GM23338 (cell line): ENCODE results near the gene SDE2. TPM values are rescaled to one million over a fixed set of nuclear protein-coding genes. Genes with fewer than 3 reads are reported as not detected.

Experiments
- ATAC-seq: fragments of 200-7000 bp; cut with Tn5 transposase; 3 replicates; pipeline ENCODE4 v1.9.1; 2020
- DNase-seq: peaks from one replicate; pipeline ENCODE4 v3.0.0-alpha.2; 2015; ENCODE audit warnings: low spot score
- H2AFZ ChIP-seq: fragments of 200-600 bp; sonication (generic); 2 replicates; pipeline ENCODE4 v1.8.0; 2016; ENCODE audit warnings: antibody characterized with exemption, mild to moderate bottlenecking, moderate library complexity
- H3F3A ChIP-seq: fragments of 200-600 bp; sonication (generic); replicated peaks from 2 replicates; pipeline ENCODE4 v1.8.0; 2017; ENCODE audit warnings: antibody characterized with exemption, mixed run types, low read depth
- H3K27ac ChIP-seq: fragments of 200-600 bp; sonication (generic); 2 replicates; pipeline ENCODE4 v1.6.1; 2016; ENCODE audit warnings: low read depth
- H3K27me3 ChIP-seq: fragments of 200-600 bp; sonication (generic); 2 replicates; pipeline ENCODE4 v1.8.0; 2016; ENCODE audit warnings: mild to moderate bottlenecking, mixed run types, moderate library complexity; ENCODE audit not compliant: insufficient read depth
- H3K36me3 ChIP-seq: fragments of 200-600 bp; sonication (generic); 2 replicates; pipeline ENCODE4 v1.8.0; 2016; ENCODE audit warnings: mild to moderate bottlenecking; ENCODE audit not compliant: insufficient read depth
- H3K4me1 ChIP-seq: fragments of 200-600 bp; sonication (generic); 2 replicates; pipeline ENCODE4 v1.8.0; 2016; ENCODE audit warnings: mild to moderate bottlenecking, moderate library complexity; ENCODE audit not compliant: insufficient read depth
- H3K4me2 ChIP-seq: fragments of 200-600 bp; sonication (generic); 2 replicates; pipeline ENCODE4 v1.7.1; 2017; ENCODE audit warnings: mixed run types
- H3K4me3 ChIP-seq: fragments of 200-600 bp; sonication (generic); 2 replicates; pipeline ENCODE4 v1.6.1; 2016; ENCODE audit warnings: mixed run types
- H3K79me2 ChIP-seq: fragments of 200-600 bp; sonication (generic); replicated peaks from 2 replicates; pipeline ENCODE4 v1.8.0; 2017; ENCODE audit warnings: mild to moderate bottlenecking; ENCODE audit not compliant: insufficient read depth
- H3K9me2 ChIP-seq: fragments of 200-600 bp; sonication (generic); 2 replicates; pipeline ENCODE4 v1.8.0; 2017; ENCODE audit not compliant: insufficient read depth
- H4K20me1 ChIP-seq: fragments of 200-600 bp; sonication (generic); replicated peaks from 2 replicates; pipeline ENCODE4 v1.8.0; 2017; ENCODE audit warnings: mild to moderate bottlenecking; ENCODE audit not compliant: insufficient read depth
- H3K27ac Mint-ChIP-seq: 2 replicates; pipeline ENCODE4 v1.8.0; 2020; ENCODE audit warnings: inconsistent platforms, mild to moderate bottlenecking, moderate library complexity, mixed read lengths
- H3K27me3 Mint-ChIP-seq: 3 replicates; pipeline ENCODE4 v1.8.0; 2022; ENCODE audit warnings: low read depth, mild to moderate bottlenecking, moderate library complexity, mixed read lengths, inconsistent platforms; ENCODE audit not compliant: insufficient read depth, poor library complexity
- H3K36me3 Mint-ChIP-seq: 3 replicates; pipeline ENCODE4 v1.8.0; 2021; ENCODE audit warnings: low read depth, mild to moderate bottlenecking, inconsistent platforms, moderate library complexity, mixed read lengths
- H3K4me1 Mint-ChIP-seq: 3 replicates; pipeline ENCODE4 v1.8.0; 2020; ENCODE audit warnings: mild to moderate bottlenecking, inconsistent platforms, mixed read lengths
- H3K4me3 Mint-ChIP-seq: 3 replicates; pipeline ENCODE4 v1.8.0; 2021; ENCODE audit warnings: moderate library complexity, mild to moderate bottlenecking, inconsistent platforms, mixed read lengths
- H3K9me3 Mint-ChIP-seq: 3 replicates; pipeline ENCODE4 v1.8.0; 2020; ENCODE audit warnings: moderate library complexity, mild to moderate bottlenecking, inconsistent platforms, mixed read lengths
- CREB1 ChIP-seq: fragments of 250-450 bp; sonication (Bioruptor Pico); IDR thresholded peaks from 2 replicates; pipeline ENCODE4 v1.5.0; 2020; ENCODE audit warnings: low read depth, mild to moderate bottlenecking, moderate library complexity
- EZH2 ChIP-seq: fragments of 200-600 bp; sonication (generic); IDR thresholded peaks from one replicate; pipeline ENCODE4 v1.8.0; 2017; ENCODE audit warnings: antibody characterized with exemption, mild to moderate bottlenecking, low read depth; ENCODE audit not compliant: unreplicated experiment
- EZH2phosphoT487 ChIP-seq: fragments of 200-600 bp; sonication (generic); IDR thresholded peaks from one replicate; pipeline ENCODE4 v1.8.1; 2018; ENCODE audit warnings: antibody characterized with exemption; ENCODE audit not compliant: unreplicated experiment
- JUNB ChIP-seq: IDR thresholded peaks from one replicate; pipeline ENCODE4 v1.6.1; 2016; ENCODE audit warnings: antibody characterized with exemption; ENCODE audit not compliant: unreplicated experiment
- NANOG ChIP-seq: IDR thresholded peaks from 2 replicates; pipeline ENCODE4 v1.6.1; 2016; ENCODE audit warnings: antibody characterized with exemption, borderline replicate concordance
- POLR2AphosphoS5 ChIP-seq: IDR thresholded peaks from 2 replicates; pipeline ENCODE4 v1.6.1; 2016; ENCODE audit warnings: antibody characterized with exemption, low read depth
- STAT1 ChIP-seq: IDR thresholded peaks from one replicate; pipeline ENCODE4 v1.6.1; 2016; ENCODE audit warnings: antibody characterized with exemption; ENCODE audit not compliant: unreplicated experiment
- ZNF114 ChIP-seq: fragments of 250-450 bp; sonication (Bioruptor Pico); IDR thresholded peaks from 2 replicates; pipeline ENCODE4 v1.5.0; 2020; ENCODE audit warnings: mild to moderate bottlenecking, moderate library complexity
- ZNF331 ChIP-seq: fragments of 250-450 bp; sonication (Bioruptor Pico); IDR thresholded peaks from 2 replicates; pipeline ENCODE4 v1.5.0; 2020; ENCODE audit warnings: low read depth, mild to moderate bottlenecking, moderate library complexity
- polyA plus RNA-seq: library from polyadenylated mRNA; unstranded; fragments of >200 nt; fragmentation: Nextera tagmentation; extraction: Ambion mirVana; gene quantifications from 2 replicates; pipeline ENCODE4 v1.2.1, GENCODE V29; 2016
- total RNA-seq: library from RNA; depleted of rRNA; stranded (reverse); fragments of >200 nt; shearing (Covaris generic); gene quantifications from 2 replicates; pipeline ENCODE4 v1.2.3, GENCODE V29; 2014
- TF ChIP-seq, protein P1 (sequence below): IDR thresholded peaks from one replicate; pipeline ENCODE4 v1.6.1; 2018; ENCODE audit warnings: antibody characterized with exemption; ENCODE audit not compliant: unreplicated experiment
- TF ChIP-seq, protein P2 (sequence below), 2 experiments: fragments of 200-600 bp in 1 of 2; sonication (generic) in 1 of 2; conservative IDR thresholded peaks; 2 replicates each; pipeline versions ENCODE4 v1.5.1 to v1.6.1; 2016 to 2017; ENCODE audit warnings: antibody characterized with exemption in 2 of 2, low read depth in 2 of 2, mild to moderate bottlenecking in 2 of 2, moderate library complexity in 1 of 2

The SDE2 gene
- total and polyA plus RNA-seq, 2 experiments from 2014 or later: 10.6 to 26.9 TPM

DNA sequence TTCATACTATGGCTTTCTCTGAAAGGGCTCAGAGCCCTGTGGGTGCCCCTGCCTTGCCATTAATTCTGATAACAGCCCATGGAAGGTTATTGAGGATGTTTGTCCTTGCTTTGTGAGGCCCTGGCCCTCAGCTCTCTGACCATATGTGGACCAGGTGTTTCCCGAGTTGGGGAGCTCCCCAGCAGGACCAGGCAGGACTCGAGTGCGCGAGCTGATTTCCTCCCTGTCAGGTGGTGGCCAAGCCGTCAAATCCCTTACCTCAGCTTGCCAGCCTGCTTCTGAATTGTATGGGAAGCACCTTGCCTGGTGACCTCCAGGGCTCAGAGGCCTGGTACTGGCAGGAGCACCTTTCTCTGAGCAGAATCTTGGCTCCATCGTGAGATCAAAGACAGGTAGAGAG lies 17.9 kb upstream of the SDE2 start:
- Histone ChIP-seq H3K36me3 (no peaks in the 10 kb centered on the region), H2AFZ (peak overlapping the region; percentile 83; the same call in 1 of the 2 replicates), H3K4me3 (no peak overlapping the region), H3K79me2 (no peaks in the 10 kb centered on the region), H3K27ac (no peak overlapping the region), H3K4me2 (no peak overlapping the region), H3K27me3 (no peaks in the 10 kb centered on the region), H3K4me1 (no peaks in the 10 kb centered on the region), H3K9me2 (no peaks in the 10 kb centered on the region), H3F3A (0 out of 2 replicates have a peak, but pooled peaks cover 3% of the 10 kb centered on the region), H4K20me1 (no peaks in the 10 kb centered on the region)
- Mint-ChIP-seq H3K36me3 (no peaks in the 10 kb centered on the region), H3K9me3 (no peaks in the 10 kb centered on the region), H3K27ac (no peak overlapping the region), H3K4me3 (no peak overlapping the region), H3K27me3 (no peaks in the 10 kb centered on the region), H3K4me1 (0 out of 3 replicates have a peak, but pooled peaks cover 2% of the 10 kb centered on the region)
- peak; percentile 45; the same call in 1 of the 3 replicates for ATAC-seq
- peak; percentile 20 for DNase-seq
- no peak for TF ChIP-seq ZNF331 (CRISPR knock-in tag)
- TF ChIP-seq EZH2phosphoT487: no peak
- TF ChIP-seq ZNF114 (CRISPR knock-in tag): no peak
- TF ChIP-seq NANOG: no peak
- TF ChIP-seq, protein P1, sequence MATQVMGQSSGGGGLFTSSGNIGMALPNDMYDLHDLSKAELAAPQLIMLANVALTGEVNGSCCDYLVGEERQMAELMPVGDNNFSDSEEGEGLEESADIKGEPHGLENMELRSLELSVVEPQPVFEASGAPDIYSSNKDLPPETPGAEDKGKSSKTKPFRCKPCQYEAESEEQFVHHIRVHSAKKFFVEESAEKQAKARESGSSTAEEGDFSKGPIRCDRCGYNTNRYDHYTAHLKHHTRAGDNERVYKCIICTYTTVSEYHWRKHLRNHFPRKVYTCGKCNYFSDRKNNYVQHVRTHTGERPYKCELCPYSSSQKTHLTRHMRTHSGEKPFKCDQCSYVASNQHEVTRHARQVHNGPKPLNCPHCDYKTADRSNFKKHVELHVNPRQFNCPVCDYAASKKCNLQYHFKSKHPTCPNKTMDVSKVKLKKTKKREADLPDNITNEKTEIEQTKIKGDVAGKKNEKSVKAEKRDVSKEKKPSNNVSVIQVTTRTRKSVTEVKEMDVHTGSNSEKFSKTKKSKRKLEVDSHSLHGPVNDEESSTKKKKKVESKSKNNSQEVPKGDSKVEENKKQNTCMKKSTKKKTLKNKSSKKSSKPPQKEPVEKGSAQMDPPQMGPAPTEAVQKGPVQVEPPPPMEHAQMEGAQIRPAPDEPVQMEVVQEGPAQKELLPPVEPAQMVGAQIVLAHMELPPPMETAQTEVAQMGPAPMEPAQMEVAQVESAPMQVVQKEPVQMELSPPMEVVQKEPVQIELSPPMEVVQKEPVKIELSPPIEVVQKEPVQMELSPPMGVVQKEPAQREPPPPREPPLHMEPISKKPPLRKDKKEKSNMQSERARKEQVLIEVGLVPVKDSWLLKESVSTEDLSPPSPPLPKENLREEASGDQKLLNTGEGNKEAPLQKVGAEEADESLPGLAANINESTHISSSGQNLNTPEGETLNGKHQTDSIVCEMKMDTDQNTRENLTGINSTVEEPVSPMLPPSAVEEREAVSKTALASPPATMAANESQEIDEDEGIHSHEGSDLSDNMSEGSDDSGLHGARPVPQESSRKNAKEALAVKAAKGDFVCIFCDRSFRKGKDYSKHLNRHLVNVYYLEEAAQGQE: no peak
- TF ChIP-seq POLR2AphosphoS5: no peak
- TF ChIP-seq CREB1 (CRISPR knock-in tag): no peak
- TF ChIP-seq EZH2: no peak
- no peak for TF ChIP-seq JUNB
- TF ChIP-seq STAT1: no peak
- TF ChIP-seq, protein P2, sequence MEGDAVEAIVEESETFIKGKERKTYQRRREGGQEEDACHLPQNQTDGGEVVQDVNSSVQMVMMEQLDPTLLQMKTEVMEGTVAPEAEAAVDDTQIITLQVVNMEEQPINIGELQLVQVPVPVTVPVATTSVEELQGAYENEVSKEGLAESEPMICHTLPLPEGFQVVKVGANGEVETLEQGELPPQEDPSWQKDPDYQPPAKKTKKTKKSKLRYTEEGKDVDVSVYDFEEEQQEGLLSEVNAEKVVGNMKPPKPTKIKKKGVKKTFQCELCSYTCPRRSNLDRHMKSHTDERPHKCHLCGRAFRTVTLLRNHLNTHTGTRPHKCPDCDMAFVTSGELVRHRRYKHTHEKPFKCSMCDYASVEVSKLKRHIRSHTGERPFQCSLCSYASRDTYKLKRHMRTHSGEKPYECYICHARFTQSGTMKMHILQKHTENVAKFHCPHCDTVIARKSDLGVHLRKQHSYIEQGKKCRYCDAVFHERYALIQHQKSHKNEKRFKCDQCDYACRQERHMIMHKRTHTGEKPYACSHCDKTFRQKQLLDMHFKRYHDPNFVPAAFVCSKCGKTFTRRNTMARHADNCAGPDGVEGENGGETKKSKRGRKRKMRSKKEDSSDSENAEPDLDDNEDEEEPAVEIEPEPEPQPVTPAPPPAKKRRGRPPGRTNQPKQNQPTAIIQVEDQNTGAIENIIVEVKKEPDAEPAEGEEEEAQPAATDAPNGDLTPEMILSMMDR (conservative IDR thresholded peaks at IDR 0.05; ENCODE audit: low read depth in 2 of 2): no peak

DNA sequence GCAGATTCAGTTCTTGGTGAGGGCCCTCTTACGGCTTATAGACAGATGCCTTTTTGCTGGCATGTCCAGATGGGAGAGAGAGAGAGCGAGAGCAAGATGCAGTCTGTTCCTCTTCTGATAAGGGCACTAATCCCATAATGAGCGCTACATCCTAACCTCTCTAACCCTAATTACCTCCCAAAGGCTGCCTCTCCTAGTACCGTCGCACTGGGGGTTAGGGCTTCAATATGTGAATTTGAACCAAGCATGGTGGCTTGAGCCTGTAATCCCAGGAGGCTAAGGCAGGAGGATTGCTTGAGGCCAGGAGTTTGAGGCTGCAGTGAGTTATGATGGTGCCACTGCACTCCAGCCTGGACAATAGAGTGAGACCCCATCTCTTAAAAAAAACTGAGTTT lies 10.5 kb upstream of the SDE2 start:
- no peaks in the 10 kb centered on the region for H3K79me2 ChIP-seq
- H3K9me3 Mint-ChIP-seq: no peaks in the 10 kb centered on the region; the same call in 2 of the 3 replicates

More for the DNA sequence above, 10.5 kb upstream of the SDE2 start:
- H4K20me1 ChIP-seq: no peaks in the 10 kb centered on the region
- no peak overlapping the region for H3K27ac Mint-ChIP-seq
- H3K4me2 ChIP-seq: no peak overlapping the region
- H3K36me3 ChIP-seq: no peaks in the 10 kb centered on the region
- no peaks in the 10 kb centered on the region for H3K4me1 Mint-ChIP-seq
- no peaks in the 10 kb centered on the region for H3K27me3 Mint-ChIP-seq
- no peaks in the 10 kb centered on the region for H3K27me3 ChIP-seq
- no peaks in the 10 kb centered on the region for H3K4me1 ChIP-seq
- no peaks in the 10 kb centered on the region for H3K9me2 ChIP-seq
- no peak overlapping the region for H3K27ac ChIP-seq
- H3F3A ChIP-seq: 0 out of 2 replicates have a peak, but pooled peaks cover 3% of the 10 kb centered on the region
- TF ChIP-seq, protein P1: no peak
- TF ChIP-seq, protein P2 (conservative IDR thresholded peaks at IDR 0.05; ENCODE audit: low read depth in 2 of 2): no peak
- H3K36me3 Mint-ChIP-seq: no peaks in the 10 kb centered on the region
- ATAC-seq: no peak
- no peak overlapping the region for H3K4me3 ChIP-seq
- no peak for DNase-seq
- peak overlapping the region; percentile 10; the same call in 1 of the 2 replicates for H2AFZ ChIP-seq
- H3K4me3 Mint-ChIP-seq: no peak overlapping the region
